A673 (cell line): ENCODE data around the gene P2RX1.

Experiments used
- EZH2 ChIP-seq: fragments of 200-600 bp; sonication (generic); IDR thresholded peaks from 2 replicates; pipeline ENCODE4 v1.6.1; 2017; ENCODE audit warnings: borderline replicate concordance, low read depth, mild to moderate bottlenecking, mixed read lengths, antibody characterized with exemption, low read length; ENCODE audit not compliant: poor library complexity, severe bottlenecking
- TF ChIP-seq, protein P1 (sequence below): fragments of 300-800, 200-600 bp; sonication (generic); conservative IDR thresholded peaks from 2 replicates; pipeline ENCODE4 v1.5.1; 2017; ENCODE audit warnings: low read depth, mild to moderate bottlenecking, antibody characterized with exemption, low read length, moderate library complexity, mixed read lengths

DNA sequence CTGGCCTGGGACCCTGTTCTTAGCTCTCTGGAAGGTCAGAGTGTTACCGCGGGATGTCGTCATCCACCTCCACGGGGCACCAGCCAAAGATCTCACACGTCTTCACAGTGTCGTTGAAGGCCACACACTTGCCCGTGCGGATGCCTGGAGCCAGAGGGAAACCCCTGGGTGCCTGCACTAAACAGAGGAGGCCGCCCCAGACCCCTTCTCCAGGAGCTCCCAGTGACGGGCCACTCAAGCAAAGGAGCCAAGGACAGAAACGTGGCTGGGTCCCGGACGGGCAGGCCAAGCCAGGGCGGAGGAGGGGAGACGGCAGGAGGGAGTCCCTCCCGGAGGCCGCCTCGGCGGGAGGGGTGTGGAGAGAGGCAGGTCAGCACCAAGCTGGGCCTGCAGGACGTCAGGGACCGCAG is 12.4 kb downstream of the P2RX1 start:
- TF ChIP-seq EZH2 = no peak
- TF ChIP-seq, protein P1, sequence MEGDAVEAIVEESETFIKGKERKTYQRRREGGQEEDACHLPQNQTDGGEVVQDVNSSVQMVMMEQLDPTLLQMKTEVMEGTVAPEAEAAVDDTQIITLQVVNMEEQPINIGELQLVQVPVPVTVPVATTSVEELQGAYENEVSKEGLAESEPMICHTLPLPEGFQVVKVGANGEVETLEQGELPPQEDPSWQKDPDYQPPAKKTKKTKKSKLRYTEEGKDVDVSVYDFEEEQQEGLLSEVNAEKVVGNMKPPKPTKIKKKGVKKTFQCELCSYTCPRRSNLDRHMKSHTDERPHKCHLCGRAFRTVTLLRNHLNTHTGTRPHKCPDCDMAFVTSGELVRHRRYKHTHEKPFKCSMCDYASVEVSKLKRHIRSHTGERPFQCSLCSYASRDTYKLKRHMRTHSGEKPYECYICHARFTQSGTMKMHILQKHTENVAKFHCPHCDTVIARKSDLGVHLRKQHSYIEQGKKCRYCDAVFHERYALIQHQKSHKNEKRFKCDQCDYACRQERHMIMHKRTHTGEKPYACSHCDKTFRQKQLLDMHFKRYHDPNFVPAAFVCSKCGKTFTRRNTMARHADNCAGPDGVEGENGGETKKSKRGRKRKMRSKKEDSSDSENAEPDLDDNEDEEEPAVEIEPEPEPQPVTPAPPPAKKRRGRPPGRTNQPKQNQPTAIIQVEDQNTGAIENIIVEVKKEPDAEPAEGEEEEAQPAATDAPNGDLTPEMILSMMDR = no peak
